ENCODE results near the gene PUDP.

- TF ChIP-seq EZH2 (IDR thresholded peaks at IDR 0.05; ENCODE audit: borderline replicate concordance, low read length): no peak
- TF ChIP-seq CTCF (IDR thresholded peaks at IDR 0.05; ENCODE audit: low read length): no peak
These were observed 64.9 kb downstream of the PUDP start for GRCh38 chrX:7083021-7083420.

Data from OCI-LY1 (cell line).